Activated CD4-positive, alpha-beta T cell treated with anti-CD3 and anti-CD28 coated beads, Interleukin-2, Interleukin-6, amounts not matched to agents 100 ng/mL and 50 ng/mL, durations not matched to agents 16 hours and 8 hours (primary cell): Measurements from ENCODE around the gene FKBP14.

Experiments
- DNase-seq: peaks from one replicate; pipeline ENCODE4 v3.0.0-alpha.2; 2020

The FKBP14 gene

GRCh38 chr7:30032310-30033125, 6.0 kb upstream of the FKBP14 start:
- no peak for DNase-seq

GRCh38 chr7:30029696-30030095, 3.2 kb upstream of the FKBP14 start:
- DNase-seq: peak; percentile 23

- DNase-seq: peak; percentile 31
These were observed 2.5 kb upstream of the FKBP14 start for GRCh38 chr7:30028749-30029635.

GRCh38 chr7:30028216-30028748, 1.8 kb upstream of the FKBP14 start, which contains the start of gene PLEKHA8:
PLEKHA8 (plus strand) TSS chr7:30028412; CDS start chr7:30028763, 351 bp downstream.
- DNase-seq: peak; percentile 94

- DNase-seq: no peak
These were observed 1.3 kb upstream of the FKBP14 start for GRCh38 chr7:30027740-30028215.

GRCh38 chr7:30027065-30027456, 559 bp upstream of the FKBP14 start:
- peak; percentile 44 for DNase-seq

- DNase-seq: no peak
These were observed 3.0 kb downstream of the FKBP14 start for GRCh38 chr7:30023524-30023923.

GRCh38 chr7:30022991-30023390, 3.5 kb downstream of the FKBP14 start:
- DNase-seq: no peak

- no peak for DNase-seq
These were observed 6.0 kb downstream of the FKBP14 start for GRCh38 chr7:30020535-30020934.

GRCh38 chr7:30019960-30020359, 6.5 kb downstream of the FKBP14 start:
- DNase-seq: no peak

- DNase-seq: no peak
These were observed 7.1 kb downstream of the FKBP14 start for GRCh38 chr7:30019387-30019786.

- DNase-seq: no peak
These were observed 8.1 kb downstream of the FKBP14 start for GRCh38 chr7:30018451-30018850.

- DNase-seq: no peak
These were observed 13.7 kb downstream of the FKBP14 start for GRCh38 chr7:30012757-30013156.

- DNase-seq: no peak
These were observed 16.5 kb downstream of the FKBP14 start for GRCh38 chr7:30010021-30010420.

- no peak for DNase-seq
These were observed 21.0 kb downstream of the FKBP14 start for GRCh38 chr7:30005464-30005863.

- no peak for DNase-seq
These were observed 23.4 kb downstream of the FKBP14 start for GRCh38 chr7:30003098-30003497.

GRCh38 chr7:30001998-30002397, 24.5 kb downstream of the FKBP14 start:
- no peak for DNase-seq

- no peak for DNase-seq
These were observed 28.0 kb downstream of the FKBP14 start for GRCh38 chr7:29998489-29998888.

- DNase-seq: no peak
These were observed 30.2 kb downstream of the FKBP14 start for GRCh38 chr7:29996321-29996720.

- no peak for DNase-seq
These were observed 30.9 kb downstream of the FKBP14 start for GRCh38 chr7:29995652-29996051.

GRCh38 chr7:29993140-29993539, 33.4 kb downstream of the FKBP14 start:
- no peak for DNase-seq

GRCh38 chr7:29991937-29992336, 34.6 kb downstream of the FKBP14 start:
- no peak for DNase-seq

- DNase-seq: no peak
These were observed 35.6 kb downstream of the FKBP14 start for GRCh38 chr7:29990931-29991330.
